Thoracic aorta (tissue), 2 donors: Measurements from ENCODE around the gene ACAP2. TPM values are rescaled to one million over a fixed set of nuclear protein-coding genes. Genes with fewer than 3 reads are reported as not detected.

ENCODE experiments used
- ATAC-seq: fragments of 150-250 bp; one replicate; pipeline ENCODE4 v1.8.0; 2017; ENCODE audit warnings: low read depth; ENCODE audit not compliant: insufficient number of reproducible peaks, low FRiP score
- DNase-seq: peaks from one replicate; pipeline ENCODE4 v3.0.0-alpha.2; 2020; ENCODE audit warnings: low spot score
- H3K27ac ChIP-seq, 2 donors: fragments of 200-600 bp; sonication (generic); 1 replicate in 1 of 2; 2 replicates in 1 of 2; pipeline ENCODE4 v1.5.1; 2016; ENCODE audit warnings: mild to moderate bottlenecking in 2 of 2, moderate library complexity in 2 of 2
- H3K27me3 ChIP-seq: fragments of 200-600 bp; sonication (generic); replicated peaks from 2 replicates; pipeline ENCODE4 v1.6.0; 2016; ENCODE audit warnings: mild to moderate bottlenecking; ENCODE audit not compliant: insufficient read depth
- H3K36me3 ChIP-seq: fragments of 200-600 bp; sonication (generic); one replicate; pipeline ENCODE4 v1.5.1; 2016
- H3K4me1 ChIP-seq, 2 donors: fragments of 200-600 bp; sonication (generic); 1 replicate in 1 of 2; 2 replicates in 1 of 2; pipeline versions ENCODE4 v1.5.1 to v1.6.0; 2016; ENCODE audit warnings: low read depth in 2 of 2, mild to moderate bottlenecking in 1 of 2; ENCODE audit not compliant: control insufficient read depth in 1 of 2
- H3K4me3 ChIP-seq: fragments of 200-600 bp; sonication (generic); 2 replicates; pipeline ENCODE4 v1.5.1; 2016; ENCODE audit warnings: mild to moderate bottlenecking
- H3K9me3 ChIP-seq: fragments of 200-600 bp; sonication (generic); 2 replicates; pipeline ENCODE4 v1.5.1; 2016
- total RNA-seq, 2 donors: library from RNA; depleted of rRNA; stranded (reverse); fragments of >200 nt; gene quantifications; one replicate each; pipeline versions ENCODE4 v1.1.0 to v1.2.3, GENCODE V29; 2016
- TF ChIP-seq, protein P1 (sequence below): fragments of 200-600 bp; sonication (generic); IDR thresholded peaks from one replicate; pipeline ENCODE4 v1.5.1; 2019; ENCODE audit warnings: antibody characterized with exemption

The ACAP2 gene
- total RNA-seq, 2 donors from 2014 or later, result 32.2 to 56.7 TPM

DNA sequence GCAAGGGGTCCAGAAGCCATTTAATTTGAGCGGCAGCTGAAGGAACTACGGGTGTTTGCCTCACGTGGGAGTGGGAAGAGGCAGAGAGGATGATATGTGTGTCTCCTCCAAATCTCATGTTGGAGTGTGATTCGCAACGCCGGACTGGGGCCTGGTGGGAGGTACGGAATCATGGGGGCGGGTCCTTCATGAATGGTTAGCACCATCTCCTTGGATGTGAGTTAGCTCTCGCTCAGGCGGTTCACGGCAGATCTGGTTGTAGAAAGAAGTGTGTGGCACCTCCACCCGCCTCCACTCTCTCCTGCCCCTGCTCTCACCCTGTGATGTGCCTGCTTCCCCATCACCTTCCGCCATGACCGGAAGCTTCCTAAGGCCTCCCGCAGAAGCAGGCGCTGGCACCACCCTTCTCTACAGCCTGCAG, 197.3 kb downstream of the ACAP2 start:
- H3K4me3 ChIP-seq, result no peak overlapping the region
- no peak for ATAC-seq
- DNase-seq, result no peak
- H3K27me3 ChIP-seq, result no peaks in the 10 kb centered on the region
- H3K36me3 ChIP-seq, result no peaks in the 10 kb centered on the region
- no peak overlapping the region for H3K27ac ChIP-seq
- TF ChIP-seq, protein P1, sequence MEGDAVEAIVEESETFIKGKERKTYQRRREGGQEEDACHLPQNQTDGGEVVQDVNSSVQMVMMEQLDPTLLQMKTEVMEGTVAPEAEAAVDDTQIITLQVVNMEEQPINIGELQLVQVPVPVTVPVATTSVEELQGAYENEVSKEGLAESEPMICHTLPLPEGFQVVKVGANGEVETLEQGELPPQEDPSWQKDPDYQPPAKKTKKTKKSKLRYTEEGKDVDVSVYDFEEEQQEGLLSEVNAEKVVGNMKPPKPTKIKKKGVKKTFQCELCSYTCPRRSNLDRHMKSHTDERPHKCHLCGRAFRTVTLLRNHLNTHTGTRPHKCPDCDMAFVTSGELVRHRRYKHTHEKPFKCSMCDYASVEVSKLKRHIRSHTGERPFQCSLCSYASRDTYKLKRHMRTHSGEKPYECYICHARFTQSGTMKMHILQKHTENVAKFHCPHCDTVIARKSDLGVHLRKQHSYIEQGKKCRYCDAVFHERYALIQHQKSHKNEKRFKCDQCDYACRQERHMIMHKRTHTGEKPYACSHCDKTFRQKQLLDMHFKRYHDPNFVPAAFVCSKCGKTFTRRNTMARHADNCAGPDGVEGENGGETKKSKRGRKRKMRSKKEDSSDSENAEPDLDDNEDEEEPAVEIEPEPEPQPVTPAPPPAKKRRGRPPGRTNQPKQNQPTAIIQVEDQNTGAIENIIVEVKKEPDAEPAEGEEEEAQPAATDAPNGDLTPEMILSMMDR, result no peak
- H3K9me3 ChIP-seq, result no peaks in the 10 kb centered on the region
- H3K4me1 ChIP-seq, result peaks cover 3 to 6% of the 10 kb centered on the region in 2 donors

DNA sequence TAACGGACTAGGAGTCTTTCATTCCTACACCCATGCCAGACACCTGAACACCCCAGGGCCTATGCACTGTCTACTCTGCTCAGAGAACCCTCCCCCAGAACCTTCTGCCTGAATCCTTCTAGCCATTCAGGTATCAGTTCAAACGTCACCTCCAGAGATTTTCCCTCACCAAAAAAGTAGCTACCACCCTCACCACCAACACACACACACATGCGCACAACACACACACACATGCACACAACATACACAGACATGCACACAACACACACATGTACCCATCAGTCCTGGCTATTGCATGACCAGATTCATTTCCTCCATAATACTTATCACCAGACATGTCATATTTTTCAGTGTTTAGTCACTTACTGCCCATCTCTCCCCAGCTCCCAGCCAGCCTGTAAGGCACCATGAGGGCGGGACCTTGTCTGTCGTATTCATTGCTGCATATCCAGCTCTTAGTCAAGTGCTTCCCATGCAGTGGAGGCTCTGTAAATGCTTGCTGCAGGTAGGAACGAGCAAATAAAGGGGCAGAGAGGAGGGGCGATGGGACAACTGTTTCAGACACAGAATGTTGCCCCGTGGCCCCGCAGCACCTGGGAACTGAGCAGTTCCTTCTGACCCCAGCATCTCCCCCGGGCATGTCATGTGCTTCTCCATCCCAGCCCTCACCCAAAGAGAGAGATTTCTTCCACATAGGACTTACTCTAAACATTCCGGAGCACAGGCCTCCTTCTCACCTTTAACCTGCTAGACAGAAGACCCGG, 201.0 kb downstream of the ACAP2 start:
- Histone ChIP-seq H3K27ac (no peak overlapping the region), H3K36me3 (no peaks in the 10 kb centered on the region), H3K27me3 (no peaks in the 10 kb centered on the region), H3K4me3 (no peak overlapping the region), H3K9me3 (no peaks in the 10 kb centered on the region), H3K4me1 (peaks cover 12 to 33% of the 10 kb centered on the region in 2 donors)
- DNase-seq, result peak; percentile 0
- no peak for ATAC-seq
- TF ChIP-seq, protein P1, result no peak

DNA sequence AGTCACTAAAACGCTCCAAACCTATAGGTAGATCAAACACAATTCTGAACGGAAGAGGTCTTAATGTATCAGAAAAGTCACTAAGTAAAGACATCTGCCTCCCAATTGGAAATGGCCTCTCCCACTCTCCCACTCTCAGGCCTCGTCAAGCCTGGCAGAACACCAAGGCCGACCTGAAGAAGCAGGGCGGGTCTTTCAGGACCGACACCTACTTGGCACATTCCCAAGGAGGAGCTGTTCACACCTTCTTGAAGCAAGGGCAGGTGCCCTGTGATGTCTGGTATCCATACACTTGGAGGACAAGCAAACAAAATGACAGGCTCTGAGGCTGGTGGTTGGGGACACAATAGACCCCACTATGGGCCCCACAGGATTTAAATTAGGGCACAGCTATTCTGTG, 201.9 kb downstream of the ACAP2 start:
- Histone ChIP-seq H3K27me3 (no peaks in the 10 kb centered on the region), H3K27ac (peak overlapping the region; percentile 20 to 32), H3K9me3 (no peaks in the 10 kb centered on the region), H3K4me1 (peaks cover 12 to 34% of the 10 kb centered on the region in 2 donors), H3K36me3 (no peaks in the 10 kb centered on the region), H3K4me3 (no peak overlapping the region)
- peak; percentile 2 for DNase-seq
- no peak for ATAC-seq
- TF ChIP-seq, protein P1, result no peak

DNA sequence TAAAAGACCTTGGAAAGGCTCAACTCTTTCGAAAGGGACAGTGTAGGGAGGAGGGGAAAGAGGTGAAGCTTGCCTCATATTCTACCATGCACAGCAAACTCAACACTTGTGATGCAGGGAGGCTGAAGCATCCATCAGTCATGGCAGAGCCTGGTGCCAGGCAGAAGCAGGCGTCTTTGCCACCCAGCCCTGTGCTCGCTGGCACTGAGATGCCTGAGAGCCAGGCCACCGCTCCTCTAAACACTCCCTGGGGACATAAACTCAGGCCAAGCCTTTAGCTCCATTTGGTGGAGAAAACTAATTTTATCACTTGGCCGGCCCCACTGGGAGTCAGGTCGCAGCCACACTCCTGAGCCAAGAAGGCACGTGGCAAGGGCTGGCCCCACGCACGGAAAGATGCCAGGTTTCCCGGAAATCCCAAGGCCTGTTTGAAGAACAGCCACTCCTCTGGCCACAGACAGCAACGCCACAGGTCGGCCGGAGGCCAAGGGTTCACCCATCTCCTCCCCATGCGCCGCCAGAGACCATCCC, 202.6 kb downstream of the ACAP2 start:
- ATAC-seq, result peak; percentile 48
- peak overlapping the region; percentile 20 to 32 for H3K27ac ChIP-seq

DNA sequence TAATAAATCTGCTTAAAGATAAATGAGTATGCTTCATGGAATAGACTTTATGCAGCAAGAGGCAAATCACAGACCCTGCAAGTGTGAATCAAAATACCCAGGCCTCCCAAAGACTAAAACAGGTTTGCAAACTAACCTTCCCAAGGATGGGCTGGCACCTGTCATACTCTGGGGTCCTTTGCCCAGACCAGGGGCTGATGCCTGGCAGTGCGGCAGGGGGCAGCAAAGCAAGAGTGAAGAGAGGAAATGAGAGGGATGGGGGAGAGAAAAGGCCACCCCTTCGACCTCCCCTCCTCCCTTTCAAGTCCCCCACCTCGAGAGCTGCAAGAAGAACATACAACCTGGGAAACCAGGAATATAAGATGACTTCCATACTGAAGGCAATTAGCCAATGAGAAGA, 203.7 kb downstream of the ACAP2 start:
- Histone ChIP-seq H3K36me3 (no peaks in the 10 kb centered on the region), H3K4me1 (peaks cover 12 to 46% of the 10 kb centered on the region in 2 donors), H3K27me3 (no peaks in the 10 kb centered on the region), H3K4me3 (no peak overlapping the region), H3K9me3 (no peaks in the 10 kb centered on the region), H3K27ac (no peak overlapping the region)
- TF ChIP-seq, protein P1, result no peak
- DNase-seq (no peak), ATAC-seq (no peak)

More for the DNA sequence above, 202.6 kb downstream of the ACAP2 start:
- no peaks in the 10 kb centered on the region for H3K9me3 ChIP-seq
- no peak overlapping the region for H3K4me3 ChIP-seq
- TF ChIP-seq, protein P1, result no peak
- no peaks in the 10 kb centered on the region for H3K27me3 ChIP-seq
- DNase-seq, result peak; percentile 53
- H3K4me1 ChIP-seq, result peaks cover 12 to 41% of the 10 kb centered on the region in 2 donors
- H3K36me3 ChIP-seq, result no peaks in the 10 kb centered on the region
